ENCODE results near the gene MAMLD1.
"Not testable (repeated sequence)": the region's sequence is repeated elsewhere in the genome, so short reads cannot be mapped to it uniquely, and the experiment has no call there.

MAMLD1 gene

DNA sequence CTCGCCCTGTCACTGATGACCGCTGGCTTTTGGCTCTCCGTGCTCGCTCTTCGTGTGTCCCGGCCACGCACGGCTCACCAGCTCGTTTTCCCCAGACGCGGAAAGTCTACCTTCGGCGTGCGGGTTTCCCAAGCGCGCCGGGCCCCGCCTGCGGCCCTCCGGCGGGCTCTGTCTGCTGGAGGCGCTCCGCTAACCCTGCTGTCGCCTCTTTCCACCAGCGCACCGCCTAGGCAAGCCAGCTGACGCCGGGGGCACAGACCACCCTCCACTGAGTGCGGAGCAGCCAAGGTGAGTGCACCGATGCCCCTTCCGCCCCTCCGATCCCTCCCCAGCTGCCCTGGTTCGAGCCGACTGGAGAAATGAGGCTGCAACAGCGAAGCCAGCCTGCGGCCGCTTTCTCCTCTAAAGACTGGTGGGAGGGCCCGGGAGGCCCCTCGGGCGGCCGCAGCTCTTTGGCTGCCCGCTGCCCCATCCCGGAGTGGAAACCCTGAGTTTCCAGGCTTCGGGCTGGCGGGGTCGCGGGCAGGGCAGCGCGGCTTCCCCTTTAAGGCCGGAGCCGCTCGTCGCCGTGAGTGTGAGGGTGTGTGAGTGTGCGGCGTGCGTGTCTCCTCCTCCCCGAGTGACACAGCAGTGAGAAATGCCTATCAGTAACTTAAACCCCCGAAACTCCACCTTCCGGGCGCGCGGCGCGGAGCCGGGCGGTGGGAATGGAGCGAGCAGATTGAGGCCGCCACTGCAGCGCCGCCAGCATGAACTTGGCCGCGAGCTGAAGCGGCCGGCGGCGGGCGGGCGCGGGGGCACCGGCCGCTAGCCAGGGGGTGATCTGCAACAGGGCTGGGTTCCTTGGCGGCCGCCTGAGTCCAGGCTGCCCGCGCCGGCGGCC lies at the start of gene MAMLD1:
MAMLD1 (plus strand) TSS at position 719 of the 883 bp plus-strand sequence. CDS start 82,200 bp downstream, outside the sequence.
- peak in 1 of 2 donors; percentile 30 for DNase-seq (ENCODE audit: low read depth in 2 of 2)

DNA sequence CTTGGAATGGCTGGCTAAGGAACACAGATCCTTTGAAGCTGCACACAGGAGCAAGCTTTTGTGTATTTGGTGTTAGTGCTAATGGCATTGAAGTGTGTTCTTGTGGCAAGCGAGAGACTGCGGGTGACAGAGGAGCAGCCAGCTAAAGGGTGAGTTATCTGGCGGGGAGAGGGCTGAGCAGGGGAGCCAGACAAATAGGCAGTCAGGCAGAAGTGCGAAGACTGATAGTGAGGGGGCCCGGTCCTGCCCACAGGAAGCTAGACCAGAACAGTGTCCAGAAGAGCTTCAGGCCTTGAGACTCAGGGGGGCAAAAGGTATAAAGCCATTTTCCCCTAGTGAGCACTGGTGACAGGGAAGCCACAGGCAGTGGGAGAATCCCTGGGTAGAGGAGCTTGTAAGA lies 49.6 kb upstream of the MAMLD1 start:
- DNase-seq (ENCODE audit: low read depth in 2 of 2): no peak

DNA sequence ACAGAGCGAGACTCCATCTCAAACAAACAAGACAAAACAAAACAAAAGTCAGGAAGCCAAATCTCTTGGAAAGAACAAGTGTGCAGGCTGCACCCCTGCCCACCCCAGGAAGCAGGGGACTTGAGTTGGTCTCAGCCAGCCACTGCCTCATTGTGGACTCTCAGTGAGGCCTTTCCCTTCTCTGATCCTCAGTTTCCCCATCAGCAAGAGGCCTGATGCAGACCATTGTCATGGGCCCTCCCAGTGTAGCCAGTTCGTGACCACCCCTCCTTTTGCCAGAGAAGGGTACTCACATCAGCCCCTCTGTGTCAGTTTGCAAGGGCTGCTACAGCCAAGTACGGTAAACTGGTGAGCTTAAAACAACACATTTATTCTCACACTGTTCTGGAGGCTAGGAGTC lies 48.9 kb upstream of the MAMLD1 start:
- DNase-seq (ENCODE audit: low read depth in 2 of 2): no peak

- DNase-seq (ENCODE audit: low read depth in 2 of 2): no peak
Measured at GRCh38 chrX:150316564-150316963, 46.6 kb upstream of the MAMLD1 start.

GRCh38 chrX:150323020-150323419 lies 40.1 kb upstream of the MAMLD1 start:
- DNase-seq (ENCODE audit: low read depth in 2 of 2): no peak

GRCh38 chrX:150324035-150324728 lies 38.9 kb upstream of the MAMLD1 start:
- no peak for DNase-seq (ENCODE audit: low read depth in 2 of 2)

DNA sequence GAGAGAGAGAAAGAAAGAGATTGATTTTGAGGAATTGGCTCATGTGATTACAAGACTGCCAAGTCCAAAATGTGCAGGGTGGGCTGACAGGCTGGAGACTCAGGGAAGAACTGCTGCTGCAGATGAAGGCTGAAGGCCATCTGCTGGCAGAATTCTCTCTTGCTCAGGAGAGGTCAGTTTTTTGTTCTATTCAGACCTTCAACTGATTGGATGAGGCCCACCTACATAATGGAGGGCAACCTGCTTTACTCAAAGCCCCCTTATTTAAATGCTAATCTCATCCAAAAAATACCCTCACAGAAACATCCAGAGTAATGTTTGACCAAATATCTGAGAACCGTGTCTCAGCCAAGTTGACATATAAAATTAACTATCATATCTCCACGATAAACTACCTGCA lies 38.2 kb upstream of the MAMLD1 start:
- no peak for DNase-seq (ENCODE audit: low read depth in 2 of 2)

DNA sequence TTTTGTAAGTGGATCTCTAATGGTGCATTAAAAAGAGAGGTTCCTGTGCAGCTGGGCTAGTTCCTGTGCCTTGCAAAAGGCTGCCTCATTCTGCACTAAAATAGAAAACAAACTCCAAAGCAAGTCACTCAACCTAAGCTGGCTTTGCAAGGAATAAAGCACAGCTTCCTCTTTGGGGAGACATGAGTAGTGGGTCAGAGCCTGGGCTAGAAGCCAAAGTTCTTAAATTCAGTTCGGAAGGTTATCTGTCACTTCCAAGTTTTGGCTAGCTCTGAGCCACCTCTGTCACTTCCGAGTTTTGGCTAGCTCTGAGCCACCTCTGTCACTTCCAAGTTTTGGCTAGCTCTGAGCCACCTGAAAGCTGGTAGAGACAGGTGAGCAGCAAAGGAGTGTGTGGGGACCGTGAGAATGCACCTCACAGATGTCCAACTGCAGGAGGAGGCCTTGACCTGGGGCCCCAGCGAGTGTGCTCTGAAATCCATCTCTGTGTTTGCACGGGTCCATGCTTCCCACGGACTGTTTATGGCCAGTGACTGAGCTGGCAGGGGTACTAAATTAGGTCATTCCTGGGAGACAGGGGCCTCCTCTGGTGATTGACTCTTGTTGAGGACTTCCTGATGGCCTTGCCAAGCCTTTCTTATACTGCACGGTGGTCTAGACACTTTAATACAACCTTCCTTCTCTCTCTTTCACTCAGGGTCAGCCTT lies 36.4 kb upstream of the MAMLD1 start:
- DNase-seq (ENCODE audit: low read depth in 2 of 2): no peak

GRCh38 chrX:150329282-150329681 lies 33.8 kb upstream of the MAMLD1 start:
- no peak for DNase-seq (ENCODE audit: low read depth in 2 of 2)

DNA sequence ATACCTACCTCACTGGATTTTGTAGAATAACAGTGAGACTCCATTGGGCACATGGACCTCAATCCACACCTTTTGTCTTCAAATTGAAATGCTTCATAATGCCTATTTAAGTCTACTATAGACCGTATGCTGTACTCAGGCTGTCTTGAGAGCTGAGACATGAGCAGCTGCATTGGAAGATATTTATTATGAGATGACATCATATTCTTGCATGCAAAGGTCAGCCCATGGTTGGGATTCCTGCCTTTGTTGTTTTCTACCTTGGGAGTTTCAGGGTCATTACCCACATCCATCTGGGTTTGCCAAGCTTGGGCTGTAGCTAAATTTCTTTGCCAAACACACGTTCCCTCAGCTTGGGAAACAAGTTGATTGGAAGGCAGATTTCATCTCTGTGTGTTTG lies 33.2 kb upstream of the MAMLD1 start:
- no peak for DNase-seq (ENCODE audit: low read depth in 2 of 2)

GRCh38 chrX:150332023-150332422 lies 31.1 kb upstream of the MAMLD1 start:
- DNase-seq (ENCODE audit: low read depth in 2 of 2): no peak

DNA sequence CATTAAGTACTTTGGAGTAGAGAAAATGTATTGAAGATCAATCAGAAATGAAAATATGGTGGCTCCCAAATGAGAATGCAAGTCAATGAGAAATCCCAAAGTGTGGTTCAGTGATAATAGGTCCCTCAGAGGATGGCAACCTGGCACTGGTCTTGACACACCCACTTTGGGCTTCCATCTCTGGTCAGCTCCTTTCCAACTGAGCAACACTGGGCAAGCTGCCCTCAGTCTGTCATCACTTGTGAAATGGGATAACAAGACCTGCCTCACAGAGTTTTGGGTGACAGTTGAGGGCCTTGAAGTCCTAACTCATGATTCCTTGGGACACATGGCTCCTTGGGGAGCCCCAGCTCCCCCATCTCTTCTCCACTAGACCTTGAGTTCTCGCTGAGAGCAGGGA lies 29.0 kb upstream of the MAMLD1 start:
- no peak for DNase-seq (ENCODE audit: low read depth in 2 of 2)

- DNase-seq (ENCODE audit: low read depth in 2 of 2): no peak
Measured at GRCh38 chrX:150334981-150335380, 28.1 kb upstream of the MAMLD1 start.

GRCh38 chrX:150337026-150337425 lies 26.1 kb upstream of the MAMLD1 start:
- no peak for DNase-seq (ENCODE audit: low read depth in 2 of 2)

- DNase-seq (ENCODE audit: low read depth in 2 of 2): no peak
Measured at GRCh38 chrX:150337536-150337935, 25.6 kb upstream of the MAMLD1 start.

DNA sequence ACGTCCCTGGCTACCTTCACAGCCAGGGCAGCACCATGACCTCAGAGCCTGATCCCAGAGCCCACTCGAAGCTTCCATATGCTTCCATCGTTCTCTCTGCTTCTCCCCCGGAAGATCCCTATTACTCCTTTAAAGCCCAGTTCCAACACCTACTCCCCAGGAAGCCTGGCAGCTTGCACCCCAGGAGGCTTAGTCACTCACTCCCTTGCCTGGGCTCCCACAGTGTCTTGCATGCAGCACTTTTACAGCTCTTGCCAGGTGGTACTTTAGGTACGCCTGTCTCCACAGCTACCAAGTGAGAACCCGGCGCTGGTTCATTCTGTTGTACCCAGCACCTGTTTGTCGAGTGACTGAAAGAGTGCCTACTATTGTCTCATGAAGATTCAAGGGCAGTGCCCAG lies 24.5 kb upstream of the MAMLD1 start:
- no peak for DNase-seq (ENCODE audit: low read depth in 2 of 2)

DNA sequence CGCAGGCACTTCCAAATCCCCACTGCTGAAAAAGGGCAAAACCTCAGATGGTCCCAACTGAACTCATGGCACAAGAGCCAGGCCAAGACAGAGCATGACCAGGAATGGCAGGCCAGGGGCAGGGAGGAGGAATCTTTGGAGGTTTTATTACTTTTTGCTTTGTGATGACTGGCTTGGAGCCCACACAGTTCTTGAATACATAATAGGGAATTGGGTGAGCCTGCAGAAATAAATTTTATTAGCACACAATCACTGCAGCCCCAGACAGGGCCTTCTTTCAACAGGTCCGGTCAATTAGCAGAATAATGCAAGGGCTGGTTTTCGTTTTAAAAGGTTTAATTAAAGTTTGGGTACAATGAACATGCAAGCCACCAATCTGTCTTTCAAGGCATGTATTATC lies 23.4 kb upstream of the MAMLD1 start:
- no peak for DNase-seq (ENCODE audit: low read depth in 2 of 2)

- not testable (repeated sequence) for DNase-seq (ENCODE audit: low read depth in 2 of 2)
Measured at GRCh38 chrX:150340326-150340725, 22.8 kb upstream of the MAMLD1 start.

- DNase-seq (ENCODE audit: low read depth in 2 of 2): no peak
Measured at GRCh38 chrX:150347471-150347870, 15.6 kb upstream of the MAMLD1 start.

GRCh38 chrX:150348365-150348764 lies 14.8 kb upstream of the MAMLD1 start:
- DNase-seq (ENCODE audit: low read depth in 2 of 2): no peak

- DNase-seq (ENCODE audit: low read depth in 2 of 2): no peak
Measured at GRCh38 chrX:150352114-150352513, 11.0 kb upstream of the MAMLD1 start.

DNA sequence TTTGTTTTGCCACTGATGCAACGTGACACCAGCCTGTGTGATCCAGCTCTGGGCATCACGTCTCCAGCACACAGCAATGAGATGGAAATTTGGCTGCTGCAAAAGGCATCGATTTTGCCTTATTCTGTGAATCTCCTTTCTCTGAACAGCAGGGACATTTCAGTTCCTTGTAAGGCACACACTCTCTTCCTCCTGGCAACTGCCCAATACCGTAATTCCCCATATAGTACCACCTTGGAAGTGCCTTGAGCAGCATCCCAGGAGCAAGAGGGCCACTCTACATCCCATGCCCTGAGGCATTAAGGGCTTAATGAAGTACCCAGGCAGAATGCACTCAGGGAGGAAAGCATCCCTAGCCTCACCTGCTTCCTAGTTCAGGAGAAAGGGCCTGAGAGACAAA lies 10.5 kb upstream of the MAMLD1 start:
- DNase-seq (ENCODE audit: low read depth in 2 of 2): no peak

GRCh38 chrX:150355913-150356312 lies 7.2 kb upstream of the MAMLD1 start:
- no peak for DNase-seq (ENCODE audit: low read depth in 2 of 2)
